IPS-20b (cell line): ENCODE measurements around the gene CWF19L1.

Source experiments
- H3K27ac ChIP-seq: one replicate; pipeline ENCODE4 v1.5.1; 2013; ENCODE audit warnings: low read length
- H3K27me3 ChIP-seq: 2 replicates; pipeline ENCODE4 v1.6.1; 2013; ENCODE audit warnings: mild to moderate bottlenecking, low read length, inconsistent platforms; ENCODE audit not compliant: insufficient read depth
- H3K36me3 ChIP-seq: 2 replicates; pipeline ENCODE4 v1.6.1; 2013; ENCODE audit warnings: low read depth, mild to moderate bottlenecking, inconsistent platforms, low read length, moderate library complexity; ENCODE audit not compliant: insufficient read depth
- H3K4me1 ChIP-seq: 2 replicates; pipeline ENCODE4 v1.6.1; 2013; ENCODE audit warnings: mild to moderate bottlenecking, control low read depth, inconsistent platforms, low read length, moderate library complexity; ENCODE audit not compliant: insufficient read depth
- H3K4me3 ChIP-seq: 2 replicates; pipeline ENCODE4 v1.5.1; 2013; ENCODE audit warnings: mild to moderate bottlenecking, low read length, inconsistent platforms
- H3K9ac ChIP-seq: 2 replicates; pipeline ENCODE4 v1.6.1; 2013; ENCODE audit warnings: low read depth, mild to moderate bottlenecking, inconsistent platforms, low read length, moderate library complexity
- H3K9me3 ChIP-seq: 2 replicates; pipeline ENCODE4 v1.6.1; 2013; ENCODE audit warnings: mild to moderate bottlenecking, low read depth, low read length, inconsistent platforms; ENCODE audit not compliant: insufficient read depth

The CWF19L1 gene

DNA sequence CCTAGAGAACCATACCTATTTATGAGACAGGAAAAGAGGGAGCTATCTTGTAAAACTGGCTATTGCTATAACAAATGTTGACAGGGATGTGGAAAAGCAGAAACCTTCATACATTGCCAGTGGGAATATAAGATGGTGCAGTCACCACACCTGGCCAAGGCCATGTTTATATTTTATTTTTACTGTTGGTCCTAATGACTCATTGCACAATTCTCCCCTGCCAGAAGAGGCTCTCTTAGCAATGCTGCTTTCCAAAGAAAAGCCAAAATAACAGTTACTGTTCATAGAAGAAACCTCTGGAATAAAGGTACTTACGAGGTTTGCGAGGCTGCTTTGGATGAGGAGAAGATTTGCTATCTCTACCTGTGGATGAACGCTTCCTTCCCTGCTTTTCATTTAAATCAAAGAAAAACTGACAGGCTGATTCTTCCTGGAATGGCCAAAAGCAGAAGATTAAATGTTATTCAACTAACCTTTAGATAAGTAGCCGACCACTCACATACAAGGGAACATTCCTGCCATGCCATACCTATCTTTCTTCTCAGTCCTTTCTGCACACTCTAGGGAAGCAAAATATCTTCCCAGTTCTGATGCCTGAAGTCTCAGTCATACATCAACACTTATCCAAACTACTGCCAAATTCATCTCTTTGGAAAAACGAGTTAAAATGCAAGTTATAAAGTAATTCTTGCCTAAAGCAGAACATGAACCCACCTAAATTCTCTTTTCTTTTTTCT is 21.8 kb downstream of the CWF19L1 start:
- Histone ChIP-seq H3K4me3 (no peak overlapping the region), H3K9me3 (no peaks in the 10 kb centered on the region), H3K27ac (no peak overlapping the region), H3K9ac (no peak overlapping the region), H3K36me3 (peaks cover 80% of the 10 kb centered on the region), H3K4me1 (no peaks in the 10 kb centered on the region), H3K27me3 (no peaks in the 10 kb centered on the region)

DNA sequence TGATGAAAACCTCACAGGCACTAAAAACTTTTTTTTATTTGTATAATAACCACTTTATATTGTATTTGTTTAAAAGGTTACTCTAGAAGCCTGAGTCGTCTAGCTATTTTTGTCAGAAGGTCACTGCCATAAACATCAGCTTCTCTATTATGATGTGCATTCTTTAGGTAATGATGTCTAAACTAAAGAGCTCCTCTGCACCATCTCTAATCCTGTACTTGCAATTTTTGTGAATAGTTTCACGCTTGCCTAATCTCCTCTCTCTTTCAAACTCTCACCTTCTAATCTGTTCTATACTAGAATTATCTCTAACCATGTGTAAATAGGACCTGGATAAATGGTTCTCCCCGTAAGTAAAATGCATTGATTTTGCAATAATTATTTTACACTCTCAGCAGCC is 27.6 kb downstream of the CWF19L1 start:
- Histone ChIP-seq H3K4me3 (no peak overlapping the region), H3K9me3 (no peaks in the 10 kb centered on the region), H3K4me1 (no peaks in the 10 kb centered on the region), H3K27ac (no peak overlapping the region), H3K9ac (no peak overlapping the region), H3K27me3 (no peaks in the 10 kb centered on the region), H3K36me3 (peaks cover 77% of the 10 kb centered on the region)

- no peaks in the 10 kb centered on the region for H3K4me1 ChIP-seq
- H3K4me3 ChIP-seq: no peak overlapping the region
- H3K27me3 ChIP-seq: no peaks in the 10 kb centered on the region
- no peaks in the 10 kb centered on the region for H3K9me3 ChIP-seq
- H3K36me3 ChIP-seq: peaks cover 81% of the 10 kb centered on the region
- no peak overlapping the region for H3K27ac ChIP-seq
- no peak overlapping the region for H3K9ac ChIP-seq
Measured at GRCh38 chr10:100238429-100238828, 29.0 kb downstream of the CWF19L1 start.

GRCh38 chr10:100232101-100232500 is 35.3 kb downstream of the CWF19L1 start:
- no peak overlapping the region for H3K4me3 ChIP-seq

DNA sequence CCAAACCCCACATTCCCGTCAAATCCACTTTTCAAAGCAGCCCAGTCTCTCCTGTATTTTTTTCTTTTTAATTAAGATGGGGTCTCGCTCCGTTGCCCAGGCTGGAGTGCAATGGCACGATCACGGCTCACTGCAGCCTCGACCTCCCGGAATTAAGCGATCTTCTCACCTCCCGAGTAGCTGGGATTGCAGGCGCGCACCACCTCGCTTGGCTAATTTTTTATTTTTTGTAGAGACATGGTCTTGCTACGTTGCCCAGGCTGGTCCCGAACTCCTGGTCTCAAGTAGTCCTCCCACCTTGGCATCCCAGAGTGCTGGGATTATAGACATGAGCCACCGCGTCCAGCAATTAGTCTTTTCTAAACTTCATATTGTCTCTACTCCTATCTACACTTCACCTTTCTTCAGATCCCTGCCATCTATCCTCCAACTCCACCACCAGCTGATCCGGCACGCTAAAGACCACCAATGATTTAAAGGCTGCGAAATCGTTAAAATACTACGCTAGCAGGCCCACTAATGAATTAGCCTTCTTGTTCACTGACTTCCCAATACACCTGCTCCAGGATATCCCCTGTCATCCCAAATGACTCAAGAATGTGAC is 37.5 kb downstream of the CWF19L1 start:
- Histone ChIP-seq H3K4me1 (no peaks in the 10 kb centered on the region), H3K27ac (no peak overlapping the region), H3K27me3 (no peaks in the 10 kb centered on the region), H3K36me3 (peaks cover 36% of the 10 kb centered on the region), H3K9ac (peak overlapping the region; percentile 92), H3K4me3 (peak overlapping the region; percentile 100), H3K9me3 (no peaks in the 10 kb centered on the region)

More at GRCh38 chr10:100232101-100232500, 35.3 kb downstream of the CWF19L1 start:
- Histone ChIP-seq H3K9me3 (no peaks in the 10 kb centered on the region), H3K27me3 (no peaks in the 10 kb centered on the region), H3K9ac (no peak overlapping the region), H3K27ac (no peak overlapping the region), H3K4me1 (no peaks in the 10 kb centered on the region), H3K36me3 (peaks cover 49% of the 10 kb centered on the region)

- no peaks in the 10 kb centered on the region for H3K4me1 ChIP-seq
- no peak overlapping the region for H3K27ac ChIP-seq
- H3K9ac ChIP-seq: no peak overlapping the region
- no peak overlapping the region for H3K4me3 ChIP-seq
- H3K27me3 ChIP-seq: no peaks in the 10 kb centered on the region
- peaks cover 58% of the 10 kb centered on the region for H3K36me3 ChIP-seq
- H3K9me3 ChIP-seq: no peaks in the 10 kb centered on the region
Measured at GRCh38 chr10:100223879-100224278, 43.6 kb downstream of the CWF19L1 start.

DNA sequence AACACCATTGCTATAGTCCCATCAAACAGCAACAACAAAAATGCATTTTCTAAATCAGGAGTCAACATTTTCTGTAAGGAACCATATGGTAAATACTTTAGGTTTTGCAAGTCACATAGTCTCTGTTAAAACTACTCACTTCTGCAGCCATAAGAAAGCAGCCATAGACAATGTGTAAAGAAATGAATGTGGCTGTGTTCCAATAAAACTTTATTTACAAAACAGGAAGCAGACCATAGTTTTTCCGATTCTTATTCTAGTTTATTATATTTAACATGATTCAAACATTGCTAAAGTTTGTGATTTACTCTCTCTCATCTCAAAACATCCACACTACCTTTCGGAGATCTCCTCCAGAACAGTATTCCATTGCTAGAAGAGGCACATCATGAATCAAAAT is 44.9 kb downstream of the CWF19L1 start:
- Histone ChIP-seq H3K4me1 (no peaks in the 10 kb centered on the region), H3K27ac (no peak overlapping the region), H3K9me3 (no peaks in the 10 kb centered on the region), H3K4me3 (no peak overlapping the region), H3K36me3 (peaks cover 72% of the 10 kb centered on the region), H3K27me3 (no peaks in the 10 kb centered on the region), H3K9ac (no peak overlapping the region)

DNA sequence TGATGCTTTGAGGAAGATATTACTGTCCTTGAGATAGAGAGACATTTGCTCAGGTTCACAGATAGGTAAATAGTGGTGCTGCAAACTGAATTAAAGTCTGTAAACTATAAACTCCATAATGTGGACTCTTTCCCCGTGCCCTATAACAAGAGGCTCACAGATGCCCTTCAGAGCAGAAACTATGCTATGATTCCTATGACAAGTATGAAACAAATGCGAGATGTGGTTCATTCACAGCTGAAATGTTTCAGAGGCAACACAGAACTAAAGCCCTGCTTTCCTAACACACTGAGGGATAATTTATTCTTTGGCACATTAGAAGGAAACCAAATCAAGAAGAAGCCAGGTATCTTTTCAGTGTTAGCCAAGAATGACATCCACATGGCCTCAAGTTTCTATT is 51.4 kb downstream of the CWF19L1 start:
- H3K36me3 ChIP-seq: peaks cover 94% of the 10 kb centered on the region
- no peaks in the 10 kb centered on the region for H3K4me1 ChIP-seq
- no peak overlapping the region for H3K27ac ChIP-seq
- no peaks in the 10 kb centered on the region for H3K27me3 ChIP-seq
- no peak overlapping the region for H3K9ac ChIP-seq
- no peak overlapping the region for H3K4me3 ChIP-seq
- no peaks in the 10 kb centered on the region for H3K9me3 ChIP-seq

- no peaks in the 10 kb centered on the region for H3K9me3 ChIP-seq
- no peaks in the 10 kb centered on the region for H3K4me1 ChIP-seq
- no peak overlapping the region for H3K9ac ChIP-seq
- peaks cover 88% of the 10 kb centered on the region for H3K36me3 ChIP-seq
- no peak overlapping the region for H3K27ac ChIP-seq
- H3K4me3 ChIP-seq: no peak overlapping the region
- H3K27me3 ChIP-seq: no peaks in the 10 kb centered on the region
Measured at GRCh38 chr10:100209303-100209702, 58.1 kb downstream of the CWF19L1 start.

- H3K36me3 ChIP-seq: peaks cover 89% of the 10 kb centered on the region
- H3K27me3 ChIP-seq: no peaks in the 10 kb centered on the region
- no peaks in the 10 kb centered on the region for H3K4me1 ChIP-seq
- no peak overlapping the region for H3K9ac ChIP-seq
- H3K4me3 ChIP-seq: no peak overlapping the region
- no peak overlapping the region for H3K27ac ChIP-seq
- no peaks in the 10 kb centered on the region for H3K9me3 ChIP-seq
Measured at GRCh38 chr10:100208276-100208675, 59.2 kb downstream of the CWF19L1 start.

- no peak overlapping the region for H3K9ac ChIP-seq
- H3K27ac ChIP-seq: no peak overlapping the region
- peaks cover 97% of the 10 kb centered on the region for H3K36me3 ChIP-seq
- no peaks in the 10 kb centered on the region for H3K4me1 ChIP-seq
- H3K27me3 ChIP-seq: no peaks in the 10 kb centered on the region
- H3K4me3 ChIP-seq: no peak overlapping the region
- no peaks in the 10 kb centered on the region for H3K9me3 ChIP-seq
Measured at GRCh38 chr10:100204370-100204769, 63.1 kb downstream of the CWF19L1 start.

GRCh38 chr10:100201549-100201948 is 65.9 kb downstream of the CWF19L1 start:
- Histone ChIP-seq H3K9ac (no peak overlapping the region), H3K36me3 (peaks cover 99% of the 10 kb centered on the region)

More at GRCh38 chr10:100201549-100201948, 65.9 kb downstream of the CWF19L1 start:
- Histone ChIP-seq H3K4me1 (no peaks in the 10 kb centered on the region), H3K27me3 (no peaks in the 10 kb centered on the region), H3K4me3 (no peak overlapping the region), H3K9me3 (no peaks in the 10 kb centered on the region), H3K27ac (no peak overlapping the region)
